Erythroblast (primary cell): Measurements from ENCODE around the gene FOCAD.

Experiments used
- GATA1 ChIP-seq: IDR thresholded peaks from 2 replicates; pipeline ENCODE4 v1.6.1; 2011; ENCODE audit warnings: low read depth, mild to moderate bottlenecking, control low read depth, low read length, moderate library complexity
- POLR2A ChIP-seq: IDR thresholded peaks from 2 replicates; pipeline ENCODE4 v1.6.1; 2011; ENCODE audit warnings: mild to moderate bottlenecking, low read length

DNA sequence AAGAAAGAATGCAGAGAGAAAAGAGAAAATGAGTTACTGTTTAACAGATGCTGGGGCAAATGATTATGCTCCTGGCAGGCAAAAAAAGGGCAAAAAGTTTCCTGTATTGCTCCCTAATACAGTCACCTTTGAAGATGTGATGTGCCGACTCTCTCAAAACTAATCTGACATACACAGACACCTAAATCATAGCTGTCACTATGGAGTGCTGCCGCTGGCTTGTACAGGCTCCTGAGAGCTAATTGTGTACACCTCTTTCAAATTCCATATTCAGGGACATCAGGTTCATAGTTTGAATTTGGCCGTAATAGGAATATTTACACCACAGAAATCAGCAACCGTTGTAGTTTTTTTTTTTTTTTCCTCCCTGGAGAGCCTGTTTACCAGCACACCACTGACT, 12.4 kb upstream of the FOCAD start:
- no peak for TF ChIP-seq POLR2A
- no peak for TF ChIP-seq GATA1
